Panc1 (cell line): ENCODE data around the gene CCDC146. TPM values are rescaled to one million over a fixed set of nuclear protein-coding genes. Genes with fewer than 3 reads are reported as not detected.

Experiments
- ATAC-seq: fragments of 200-7000 bp; cut with Tn5 transposase; 2 replicates; pipeline ENCODE4 v1.9.1; 2020; ENCODE audit warnings: mild to moderate bottlenecking, moderate library complexity
- BruUV-seq: library from RNA; stranded (reverse); fragments of 400-500 nt; replicated peaks from 2 replicates; lab custom pipeline; 2021; lab: Mats Ljungman, UMichigan
- CTCF ChIA-PET: fragments of 300-600 bp; sonication (Branson Sonifier 250); formaldehyde crosslinking; loops from one replicate; lab custom pipeline; 2022; ENCODE audit warnings: antibody characterized with exemption; lab: Charles Lee
- POLR2A ChIA-PET: fragments of 300-600 bp; sonication (Branson Sonifier 250); formaldehyde crosslinking; loops from one replicate; lab custom pipeline; 2022; ENCODE audit warnings: antibody characterized with exemption; lab: Charles Lee
- DNase-seq: peaks from one replicate; pipeline ENCODE4 v3.0.0-alpha.2; 2010; ENCODE audit warnings: low read depth, low spot score
- H3K27ac ChIP-seq: 2 replicates; pipeline ENCODE4 v1.5.1; 2011; ENCODE audit warnings: mild to moderate bottlenecking, low read length, inconsistent platforms
- H3K27me3 ChIP-seq: fragments of 200-500 bp; sonication (Bioruptor generic); 2 replicates; pipeline ENCODE4 v1.6.0; 2014; ENCODE audit warnings: low read length, inconsistent platforms; ENCODE audit not compliant: control insufficient read depth, insufficient read depth
- H3K36me3 ChIP-seq: fragments of 200-500 bp; sonication (Bioruptor generic); 2 replicates; pipeline ENCODE4 v1.5.1; 2014; ENCODE audit warnings: inconsistent platforms, mild to moderate bottlenecking, low read length, moderate library complexity; ENCODE audit not compliant: control insufficient read depth, insufficient read depth
- H3K4me1 ChIP-seq: 2 replicates; pipeline ENCODE4 v1.5.1; 2011; ENCODE audit warnings: inconsistent platforms, mild to moderate bottlenecking, low read length, moderate library complexity; ENCODE audit not compliant: control insufficient read depth, insufficient read depth
- H3K4me3 ChIP-seq, 2 experiments: 2 replicates each; pipeline ENCODE4 v1.5.1; 2011 to 2012; ENCODE audit warnings: low read depth in 2 of 2, low read length in 2 of 2, mild to moderate bottlenecking in 2 of 2, inconsistent platforms in 1 of 2, moderate library complexity in 1 of 2
- H3K9me3 ChIP-seq: fragments of 200-500 bp; sonication (Bioruptor generic); 2 replicates; pipeline ENCODE4 v1.5.1; 2014; ENCODE audit warnings: low read depth, mild to moderate bottlenecking, inconsistent platforms, low read length, moderate library complexity; ENCODE audit not compliant: control insufficient read depth, insufficient read depth
- CTCF ChIP-seq: fragments of 450-650 bp; IDR thresholded peaks from 2 replicates; pipeline ENCODE4 v1.5.1; 2017; ENCODE audit warnings: mild to moderate bottlenecking
- POLR2AphosphoS5 ChIP-seq: IDR thresholded peaks from 2 replicates; pipeline ENCODE4 v1.6.1; 2012; ENCODE audit warnings: mild to moderate bottlenecking, low read depth, low read length, moderate library complexity
- REST ChIP-seq, 2 experiments: IDR thresholded peaks; 2 replicates each; pipeline ENCODE4 v1.6.1; 2011 to 2012; ENCODE audit warnings: low read depth in 2 of 2, control low read depth in 1 of 2, low read length in 1 of 2, mild to moderate bottlenecking in 1 of 2, moderate library complexity in 1 of 2; ENCODE audit not compliant: insufficient read depth in 1 of 2
- SIN3A ChIP-seq: IDR thresholded peaks from 2 replicates; pipeline ENCODE4 v1.6.1; 2012; ENCODE audit warnings: low read depth, mild to moderate bottlenecking, low read length, moderate library complexity, borderline replicate concordance; ENCODE audit not compliant: insufficient read depth
- TCF7L2 ChIP-seq: IDR thresholded peaks from 2 replicates; pipeline ENCODE4 v1.6.1; 2011; ENCODE audit warnings: mild to moderate bottlenecking, low read depth, low read length, inconsistent platforms
- in situ Hi-C: cut with HindIII; loops from 2 replicates; pipeline ENCODE4 v1.10.0; 2016; ENCODE audit warnings: low sequenced_read_pairs, low pct_unique_long_range_greater_than_20kb
- intact Hi-C: fragments of 100-400 bp; cut with micrococcal nuclease; formaldehyde crosslinking; loops from one replicate; pipeline ENCODE4 v1.10.0; 2022; ENCODE audit not compliant: unreplicated experiment
- total RNA-seq: library from RNA; stranded (reverse); gene quantifications from one replicate; pipeline ENCODE4 v1.2.1, GENCODE V29; 2021; ENCODE audit not compliant: unreplicated experiment

The CCDC146 gene
- total RNA-seq, 1 experiment from 2014 or later, result 1.2 TPM

GRCh38 chr7:77244222-77244934 is 122.0 kb downstream of the CCDC146 start:
- no peaks in the 10 kb centered on the region for H3K4me1 ChIP-seq
- no peaks in the 10 kb centered on the region for H3K9me3 ChIP-seq
- DNase-seq, result no peak
- H3K36me3 ChIP-seq, result no peaks in the 10 kb centered on the region; the same call in 1 of the 2 replicates
- in situ Hi-C loops (no loop called here), intact Hi-C loops (no loop called here)
- no peak for TF ChIP-seq POLR2AphosphoS5
- no peak for ATAC-seq
- H3K4me3 ChIP-seq, result no peak overlapping the region
- ChIA-PET CTCF (no interaction called here), POLR2A (interaction anchor here (0.7 kb wide), 1 partner anchor 884 kb away, joined by 3 read pairs; no protein-coding TSS in a partner anchor)
- H3K27ac ChIP-seq, result no peak overlapping the region
- no peaks in the 10 kb centered on the region for H3K27me3 ChIP-seq
- no TSS peak for BruUV-seq

- no TSS peak for BruUV-seq
- DNase-seq (no peak), ATAC-seq (no peak)
- no peak for TF ChIP-seq REST (IDR thresholded peaks at IDR 0.05; ENCODE audit: insufficient read depth in 1 of 2, low read depth in 2 of 2, low read length in 1 of 2)
- no peak for TF ChIP-seq TCF7L2
- TF ChIP-seq POLR2AphosphoS5, result no peak
- no peak for TF ChIP-seq SIN3A
- TF ChIP-seq CTCF, result no peak
- ChIA-PET CTCF (no interaction called here), POLR2A (no interaction called here)
- Histone ChIP-seq H3K27ac (no peak overlapping the region), H3K36me3 (no peaks in the 10 kb centered on the region; the same call in 1 of the 2 replicates), H3K27me3 (peaks cover 2% of the 10 kb centered on the region; the same call in 1 of the 2 replicates), H3K4me1 (no peaks in the 10 kb centered on the region), H3K9me3 (no peaks in the 10 kb centered on the region), H3K4me3 (no peak overlapping the region)
- in situ Hi-C loops, result no loop called here
- intact Hi-C loops, result no loop called here
Measured at GRCh38 chr7:77245015-77245755, 122.8 kb downstream of the CCDC146 start.
